HepG2 (cell line): Measurements from ENCODE around the gene MYADML2. TPM values are rescaled to one million over a fixed set of nuclear protein-coding genes. Genes with fewer than 3 reads are reported as not detected.

ENCODE experiments used
- FOXP1 ChIP-seq, 2 experiments: fragments of 450-650 bp in 1 of 2; IDR thresholded peaks; 2 replicates each; pipeline ENCODE4 v1.6.1; 2017 to 2018; ENCODE audit warnings: antibody characterized with exemption in 1 of 2
- IRX3 ChIP-seq: sonication (generic); formaldehyde crosslinking; IDR thresholded peaks from 2 replicates; pipeline ENCODE4 v1.8.1; 2023; ENCODE audit warnings: mild to moderate bottlenecking, low read depth, missing genetic modification reagents, borderline replicate concordance
- MAFF ChIP-seq: IDR thresholded peaks from 2 replicates; pipeline ENCODE4 v1.6.1; 2011; ENCODE audit warnings: low read depth, low read length, improper control_type of control experiment
- NCOA1 ChIP-seq: sonication (generic); formaldehyde crosslinking; IDR thresholded peaks from 2 replicates; pipeline ENCODE4 v1.9.0; 2021; ENCODE audit warnings: missing genetic modification reagents
- SIN3A ChIP-seq: IDR thresholded peaks from 2 replicates; pipeline ENCODE4 v1.6.1; 2011; ENCODE audit warnings: low read depth, mild to moderate bottlenecking, control low read depth, low read length, borderline replicate concordance
- SKI ChIP-seq: fragments of 450-650 bp; IDR thresholded peaks from one replicate; pipeline ENCODE4 v1.6.1; 2018; ENCODE audit warnings: mild to moderate bottlenecking; ENCODE audit not compliant: partially characterized antibody
- SRY ChIP-seq: sonication (generic); formaldehyde crosslinking; IDR thresholded peaks from 2 replicates; pipeline ENCODE4 v1.8.0; 2022; ENCODE audit warnings: mild to moderate bottlenecking, missing genetic modification reagents
- TOPORS ChIP-seq: sonication (generic); formaldehyde crosslinking; IDR thresholded peaks from 2 replicates; pipeline ENCODE4 v1.8.0; 2023; ENCODE audit warnings: mild to moderate bottlenecking, missing genetic modification reagents
- ZNF570 ChIP-seq: sonication (generic); formaldehyde crosslinking; IDR thresholded peaks from 2 replicates; pipeline ENCODE4 v1.4.0; 2020; ENCODE audit warnings: mild to moderate bottlenecking, missing genetic modification reagents, borderline replicate concordance
- ZNF674 ChIP-seq: sonication (generic); formaldehyde crosslinking; IDR thresholded peaks from 2 replicates; pipeline ENCODE4 v1.5.0; 2020; ENCODE audit warnings: low read depth, mild to moderate bottlenecking, missing genetic modification reagents
- polyA plus RNA-seq, 8 experiments: library from polyadenylated mRNA; depleted of rRNA in 3 of 8; stranded (reverse) in 7 of 8; unstranded in 1 of 8; fragments of >200 nt; fragmentation: Illumina TruSeq in 4 of 8; extraction: Trizol in 4 of 8; gene quantifications; 2 replicates each; pipeline versions ENCODE4 v1.2.1 to v1.2.3, GENCODE V29; 2011 to 2016; ENCODE audit warnings: low read depth in 4 of 8, missing spikeins in 1 of 8, mixed read lengths in 1 of 8; ENCODE audit not compliant: insufficient read depth in 1 of 8
- total RNA-seq, 5 experiments: library from RNA; depleted of rRNA; stranded (reverse); fragments of >200 nt; fragmentation: Illumina TruSeq; extraction: Trizol; gene quantifications; 2 replicates each; pipeline ENCODE4 v1.2.3, GENCODE V29; 2016; ENCODE audit warnings: low read depth in 1 of 5
- TF ChIP-seq, protein P1 (sequence below): sonication (generic); formaldehyde crosslinking; IDR thresholded peaks from 2 replicates; pipeline ENCODE4 v1.5.0; 2020; ENCODE audit warnings: mild to moderate bottlenecking, missing genetic modification reagents
- TF ChIP-seq, protein P2 (sequence below): sonication (generic); formaldehyde crosslinking; IDR thresholded peaks from 2 replicates; pipeline ENCODE4 v1.5.1; 2020; ENCODE audit warnings: mild to moderate bottlenecking, missing genetic modification reagents, borderline replicate concordance
- TF ChIP-seq, protein P3 (sequence below): sonication (generic); formaldehyde crosslinking; IDR thresholded peaks from 2 replicates; pipeline ENCODE4 v1.4.0; 2020; ENCODE audit warnings: mild to moderate bottlenecking, missing genetic modification reagents
- TF ChIP-seq, protein P4 (sequence below): sonication (generic); formaldehyde crosslinking; IDR thresholded peaks from 2 replicates; pipeline ENCODE4 v1.5.0; 2020; ENCODE audit warnings: missing genetic modification reagents, mild to moderate bottlenecking, borderline replicate concordance
- TF ChIP-seq, protein P5 (sequence below): sonication (generic); formaldehyde crosslinking; IDR thresholded peaks from 2 replicates; pipeline ENCODE4 v1.4.0; 2020; ENCODE audit warnings: missing genetic modification reagents, low read depth, mild to moderate bottlenecking, borderline replicate concordance
- TF ChIP-seq, protein P6 (sequence below): sonication (generic); formaldehyde crosslinking; conservative IDR thresholded peaks from 2 replicates; pipeline ENCODE4 v1.4.0; 2020; ENCODE audit warnings: mild to moderate bottlenecking, missing genetic modification reagents, moderate library complexity
- TF ChIP-seq, protein P7 (sequence below): sonication (generic); formaldehyde crosslinking; IDR thresholded peaks from 2 replicates; pipeline ENCODE4 v1.5.0; 2020; ENCODE audit warnings: missing genetic modification reagents

The MYADML2 gene
- total and polyA plus RNA-seq, 2 of the 13 experiments (the other 11 are each of a cell fraction or from before 2014, with no cell fraction given): not detected

DNA sequence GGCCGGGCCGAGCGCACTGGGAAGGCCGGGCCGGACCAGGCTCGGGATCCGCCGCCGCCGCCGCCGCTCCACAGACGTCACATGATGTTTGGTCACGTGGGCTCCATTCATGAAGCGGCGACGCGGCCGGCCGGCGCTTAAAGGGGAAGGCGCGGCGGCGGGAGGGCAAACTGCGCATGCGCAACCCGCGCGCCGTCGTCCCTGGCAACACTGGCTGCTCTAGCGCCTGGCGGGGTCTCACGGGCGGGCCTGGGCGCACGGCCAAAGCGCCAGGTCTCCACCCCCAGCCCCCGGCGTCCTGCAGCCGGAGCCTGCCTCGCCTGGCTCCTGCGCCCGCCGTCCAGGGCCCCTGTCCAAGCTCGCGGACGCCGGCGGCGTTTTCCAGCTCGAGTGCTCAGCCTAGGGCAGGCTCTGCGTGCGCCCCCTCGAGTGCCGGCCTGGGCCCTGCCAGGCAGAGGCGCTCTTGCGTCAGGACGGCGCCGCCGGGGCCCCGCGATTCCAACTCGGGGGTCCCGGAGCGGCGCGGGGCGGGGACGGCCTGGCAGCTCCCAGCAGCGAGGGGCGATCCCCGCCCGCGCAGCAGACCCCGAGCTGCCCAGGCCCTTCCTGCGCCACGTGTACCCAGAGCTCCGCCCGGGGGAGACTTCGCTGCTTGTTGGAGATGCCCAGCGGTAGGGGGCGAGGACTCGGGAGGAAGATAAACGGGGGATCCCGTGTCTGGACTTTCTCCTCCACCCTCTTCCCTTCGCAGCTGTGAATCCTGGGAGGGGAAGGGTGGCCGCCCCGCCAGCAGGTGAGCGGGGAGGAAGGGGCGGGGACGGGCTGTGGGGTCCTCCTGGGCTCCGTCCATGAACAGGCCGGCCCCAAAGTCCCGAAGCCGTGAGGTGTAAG lies 19.1 kb downstream of the MYADML2 start, which contains the start of gene MAFG (continued):
- TF ChIP-seq, protein P1, sequence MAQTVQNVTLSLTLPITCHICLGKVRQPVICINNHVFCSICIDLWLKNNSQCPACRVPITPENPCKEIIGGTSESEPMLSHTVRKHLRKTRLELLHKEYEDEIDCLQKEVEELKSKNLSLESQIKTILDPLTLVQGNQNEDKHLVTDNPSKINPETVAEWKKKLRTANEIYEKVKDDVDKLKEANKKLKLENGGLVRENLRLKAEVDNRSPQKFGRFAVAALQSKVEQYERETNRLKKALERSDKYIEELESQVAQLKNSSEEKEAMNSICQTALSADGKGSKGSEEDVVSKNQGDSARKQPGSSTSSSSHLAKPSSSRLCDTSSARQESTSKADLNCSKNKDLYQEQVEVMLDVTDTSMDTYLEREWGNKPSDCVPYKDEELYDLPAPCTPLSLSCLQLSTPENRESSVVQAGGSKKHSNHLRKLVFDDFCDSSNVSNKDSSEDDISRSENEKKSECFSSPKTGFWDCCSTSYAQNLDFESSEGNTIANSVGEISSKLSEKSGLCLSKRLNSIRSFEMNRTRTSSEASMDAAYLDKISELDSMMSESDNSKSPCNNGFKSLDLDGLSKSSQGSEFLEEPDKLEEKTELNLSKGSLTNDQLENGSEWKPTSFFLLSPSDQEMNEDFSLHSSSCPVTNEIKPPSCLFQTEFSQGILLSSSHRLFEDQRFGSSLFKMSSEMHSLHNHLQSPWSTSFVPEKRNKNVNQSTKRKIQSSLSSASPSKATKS (CRISPR knock-in tag): no peak
- TF ChIP-seq TOPORS (CRISPR knock-in tag): no peak; the same call in 1 of the 2 replicates
- TF ChIP-seq, protein P2, sequence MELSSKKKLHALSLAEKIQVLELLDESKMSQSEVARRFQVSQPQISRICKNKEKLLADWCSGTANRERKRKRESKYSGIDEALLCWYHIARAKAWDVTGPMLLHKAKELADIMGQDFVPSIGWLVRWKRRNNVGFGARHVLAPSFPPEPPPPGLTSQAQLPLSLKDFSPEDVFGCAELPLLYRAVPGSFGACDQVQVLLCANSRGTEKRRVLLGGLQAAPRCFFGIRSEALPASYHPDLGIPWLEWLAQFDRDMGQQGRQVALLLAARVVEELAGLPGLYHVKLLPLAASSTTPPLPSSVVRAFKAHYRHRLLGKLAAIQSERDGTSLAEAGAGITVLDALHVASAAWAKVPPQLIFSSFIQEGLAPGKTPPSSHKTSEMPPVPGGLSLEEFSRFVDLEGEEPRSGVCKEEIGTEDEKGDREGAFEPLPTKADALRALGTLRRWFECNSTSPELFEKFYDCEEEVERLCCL: no peak
- no peak for TF ChIP-seq ZNF570 (CRISPR knock-in tag)
- TF ChIP-seq, protein P3, sequence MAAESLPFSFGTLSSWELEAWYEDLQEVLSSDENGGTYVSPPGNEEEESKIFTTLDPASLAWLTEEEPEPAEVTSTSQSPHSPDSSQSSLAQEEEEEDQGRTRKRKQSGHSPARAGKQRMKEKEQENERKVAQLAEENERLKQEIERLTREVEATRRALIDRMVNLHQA (CRISPR knock-in tag): no peak
- peak; percentile 57 for TF ChIP-seq SIN3A
- peak; percentile 83 for TF ChIP-seq SKI
- TF ChIP-seq IRX3 (CRISPR knock-in tag): no peak
- no peak for TF ChIP-seq MAFF
- TF ChIP-seq, protein P4, sequence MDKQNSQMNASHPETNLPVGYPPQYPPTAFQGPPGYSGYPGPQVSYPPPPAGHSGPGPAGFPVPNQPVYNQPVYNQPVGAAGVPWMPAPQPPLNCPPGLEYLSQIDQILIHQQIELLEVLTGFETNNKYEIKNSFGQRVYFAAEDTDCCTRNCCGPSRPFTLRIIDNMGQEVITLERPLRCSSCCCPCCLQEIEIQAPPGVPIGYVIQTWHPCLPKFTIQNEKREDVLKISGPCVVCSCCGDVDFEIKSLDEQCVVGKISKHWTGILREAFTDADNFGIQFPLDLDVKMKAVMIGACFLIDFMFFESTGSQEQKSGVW (CRISPR knock-in tag): no peak
- TF ChIP-seq, protein P5, sequence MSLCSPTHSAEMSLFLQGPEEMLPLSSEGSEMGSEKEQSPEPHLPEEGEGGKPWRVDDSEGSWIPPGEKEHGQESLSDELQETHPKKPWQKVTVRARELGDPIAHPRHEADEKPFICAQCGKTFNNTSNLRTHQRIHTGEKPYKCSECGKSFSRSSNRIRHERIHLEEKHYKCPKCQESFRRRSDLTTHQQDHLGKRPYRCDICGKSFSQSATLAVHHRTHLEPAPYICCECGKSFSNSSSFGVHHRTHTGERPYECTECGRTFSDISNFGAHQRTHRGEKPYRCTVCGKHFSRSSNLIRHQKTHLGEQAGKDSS (CRISPR knock-in tag): peak; percentile 89
- no peak for TF ChIP-seq FOXP1 (IDR thresholded peaks at IDR 0.05)
- TF ChIP-seq FOXP1 (CRISPR knock-in tag; IDR thresholded peaks at IDR 0.05): no peak
- TF ChIP-seq, protein P6, sequence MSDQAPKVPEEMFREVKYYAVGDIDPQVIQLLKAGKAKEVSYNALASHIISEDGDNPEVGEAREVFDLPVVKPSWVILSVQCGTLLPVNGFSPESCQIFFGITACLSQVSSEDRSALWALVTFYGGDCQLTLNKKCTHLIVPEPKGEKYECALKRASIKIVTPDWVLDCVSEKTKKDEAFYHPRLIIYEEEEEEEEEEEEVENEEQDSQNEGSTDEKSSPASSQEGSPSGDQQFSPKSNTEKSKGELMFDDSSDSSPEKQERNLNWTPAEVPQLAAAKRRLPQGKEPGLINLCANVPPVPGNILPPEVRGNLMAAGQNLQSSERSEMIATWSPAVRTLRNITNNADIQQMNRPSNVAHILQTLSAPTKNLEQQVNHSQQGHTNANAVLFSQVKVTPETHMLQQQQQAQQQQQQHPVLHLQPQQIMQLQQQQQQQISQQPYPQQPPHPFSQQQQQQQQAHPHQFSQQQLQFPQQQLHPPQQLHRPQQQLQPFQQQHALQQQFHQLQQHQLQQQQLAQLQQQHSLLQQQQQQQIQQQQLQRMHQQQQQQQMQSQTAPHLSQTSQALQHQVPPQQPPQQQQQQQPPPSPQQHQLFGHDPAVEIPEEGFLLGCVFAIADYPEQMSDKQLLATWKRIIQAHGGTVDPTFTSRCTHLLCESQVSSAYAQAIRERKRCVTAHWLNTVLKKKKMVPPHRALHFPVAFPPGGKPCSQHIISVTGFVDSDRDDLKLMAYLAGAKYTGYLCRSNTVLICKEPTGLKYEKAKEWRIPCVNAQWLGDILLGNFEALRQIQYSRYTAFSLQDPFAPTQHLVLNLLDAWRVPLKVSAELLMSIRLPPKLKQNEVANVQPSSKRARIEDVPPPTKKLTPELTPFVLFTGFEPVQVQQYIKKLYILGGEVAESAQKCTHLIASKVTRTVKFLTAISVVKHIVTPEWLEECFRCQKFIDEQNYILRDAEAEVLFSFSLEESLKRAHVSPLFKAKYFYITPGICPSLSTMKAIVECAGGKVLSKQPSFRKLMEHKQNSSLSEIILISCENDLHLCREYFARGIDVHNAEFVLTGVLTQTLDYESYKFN (CRISPR knock-in tag): peak; percentile 65; the same call in 1 of the 2 replicates
- TF ChIP-seq SRY (CRISPR knock-in tag): peak; percentile 70; the same call in 1 of the 2 replicates
- TF ChIP-seq ZNF674 (CRISPR knock-in tag): peak; percentile 75; the same call in 1 of the 2 replicates
- TF ChIP-seq, protein P7, sequence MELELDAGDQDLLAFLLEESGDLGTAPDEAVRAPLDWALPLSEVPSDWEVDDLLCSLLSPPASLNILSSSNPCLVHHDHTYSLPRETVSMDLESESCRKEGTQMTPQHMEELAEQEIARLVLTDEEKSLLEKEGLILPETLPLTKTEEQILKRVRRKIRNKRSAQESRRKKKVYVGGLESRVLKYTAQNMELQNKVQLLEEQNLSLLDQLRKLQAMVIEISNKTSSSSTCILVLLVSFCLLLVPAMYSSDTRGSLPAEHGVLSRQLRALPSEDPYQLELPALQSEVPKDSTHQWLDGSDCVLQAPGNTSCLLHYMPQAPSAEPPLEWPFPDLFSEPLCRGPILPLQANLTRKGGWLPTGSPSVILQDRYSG (CRISPR knock-in tag): peak; percentile 93; the same call in 1 of the 2 replicates
- TF ChIP-seq NCOA1 (CRISPR knock-in tag): 0 out of 2 replicates have a peak, but pooled peaks have one; percentile 13
